ENCODE measurements around the gene AFF2.

The AFF2 gene

GRCh38 chrX:148582353-148582752 lies 81.9 kb downstream of the AFF2 start:
- Histone ChIP-seq H3K4me1 (ENCODE audit: insufficient read depth, insufficient read length) (no peaks in the 10 kb centered on the region), H3K9ac (ENCODE audit: insufficient read length, low read depth) (no peak overlapping the region), H3K27me3 (ENCODE audit: insufficient read depth, insufficient read length) (no peaks in the 10 kb centered on the region), H3K4me3 (ENCODE audit: insufficient read length, low read depth) (no peak overlapping the region), H3K36me3 (ENCODE audit: insufficient read depth, insufficient read length, low read length) (no peaks in the 10 kb centered on the region), H3K9me3 (ENCODE audit: insufficient read depth, low read length) (no peaks in the 10 kb centered on the region)
- TF ChIP-seq ZNF274 (IDR thresholded peaks at IDR 0.05; ENCODE audit: low read depth, low read length) = no peak
- no peak for TF ChIP-seq YY1 (IDR thresholded peaks at IDR 0.05; ENCODE audit: insufficient read depth, insufficient read length)
- TF ChIP-seq SUZ12 (IDR thresholded peaks at IDR 0.05; ENCODE audit: extremely low read depth, insufficient read depth, insufficient read length) = no peak
- DNase-seq (ENCODE audit: low read depth, low spot score) = no peak

GRCh38 chrX:148588649-148589310 lies 88.4 kb downstream of the AFF2 start:
- no peak for DNase-seq (ENCODE audit: low read depth, low spot score)
- Histone ChIP-seq H3K36me3 (ENCODE audit: insufficient read depth, insufficient read length, low read length) (no peaks in the 10 kb centered on the region), H3K9me3 (ENCODE audit: insufficient read depth, low read length) (no peaks in the 10 kb centered on the region), H3K4me3 (ENCODE audit: insufficient read length, low read depth) (no peak overlapping the region), H3K4me1 (ENCODE audit: insufficient read depth, insufficient read length) (no peaks in the 10 kb centered on the region), H3K27me3 (ENCODE audit: insufficient read depth, insufficient read length) (no peaks in the 10 kb centered on the region), H3K9ac (ENCODE audit: insufficient read length, low read depth) (no peak overlapping the region)
- TF ChIP-seq SUZ12 (IDR thresholded peaks at IDR 0.05; ENCODE audit: extremely low read depth, insufficient read depth, insufficient read length) (no peak), ZNF274 (IDR thresholded peaks at IDR 0.05; ENCODE audit: low read depth, low read length) (no peak), YY1 (IDR thresholded peaks at IDR 0.05; ENCODE audit: insufficient read depth, insufficient read length) (no peak)

GRCh38 chrX:148592595-148592994 lies 92.2 kb downstream of the AFF2 start:
- no peaks in the 10 kb centered on the region for H3K36me3 ChIP-seq (ENCODE audit: insufficient read depth, insufficient read length, low read length)
- H3K4me3 ChIP-seq (ENCODE audit: insufficient read length, low read depth) = no peak overlapping the region
- no peak for DNase-seq (ENCODE audit: low read depth, low spot score)
- no peaks in the 10 kb centered on the region for H3K9me3 ChIP-seq (ENCODE audit: insufficient read depth, low read length)
- H3K27me3 ChIP-seq (ENCODE audit: insufficient read depth, insufficient read length) = no peaks in the 10 kb centered on the region
- no peaks in the 10 kb centered on the region for H3K4me1 ChIP-seq (ENCODE audit: insufficient read depth, insufficient read length)
- no peak for TF ChIP-seq SUZ12 (IDR thresholded peaks at IDR 0.05; ENCODE audit: extremely low read depth, insufficient read depth, insufficient read length)
- TF ChIP-seq YY1 (IDR thresholded peaks at IDR 0.05; ENCODE audit: insufficient read depth, insufficient read length) = no peak
- TF ChIP-seq ZNF274 (IDR thresholded peaks at IDR 0.05; ENCODE audit: low read depth, low read length) = no peak
- no peak overlapping the region for H3K9ac ChIP-seq (ENCODE audit: insufficient read length, low read depth)

GRCh38 chrX:148593146-148593545 lies 92.7 kb downstream of the AFF2 start:
- Histone ChIP-seq H3K4me3 (ENCODE audit: insufficient read length, low read depth) (no peak overlapping the region), H3K9me3 (ENCODE audit: insufficient read depth, low read length) (no peaks in the 10 kb centered on the region), H3K9ac (ENCODE audit: insufficient read length, low read depth) (no peak overlapping the region), H3K27me3 (ENCODE audit: insufficient read depth, insufficient read length) (no peaks in the 10 kb centered on the region), H3K4me1 (ENCODE audit: insufficient read depth, insufficient read length) (no peaks in the 10 kb centered on the region), H3K36me3 (ENCODE audit: insufficient read depth, insufficient read length, low read length) (no peaks in the 10 kb centered on the region)
- no peak for TF ChIP-seq SUZ12 (IDR thresholded peaks at IDR 0.05; ENCODE audit: extremely low read depth, insufficient read depth, insufficient read length)
- no peak for TF ChIP-seq YY1 (IDR thresholded peaks at IDR 0.05; ENCODE audit: insufficient read depth, insufficient read length)
- TF ChIP-seq ZNF274 (IDR thresholded peaks at IDR 0.05; ENCODE audit: low read depth, low read length) = no peak
- no peak for DNase-seq (ENCODE audit: low read depth, low spot score)

GRCh38 chrX:148593987-148594386 lies 93.6 kb downstream of the AFF2 start:
- Histone ChIP-seq H3K4me3 (ENCODE audit: insufficient read length, low read depth) (no peak overlapping the region), H3K4me1 (ENCODE audit: insufficient read depth, insufficient read length) (no peaks in the 10 kb centered on the region), H3K27me3 (ENCODE audit: insufficient read depth, insufficient read length) (no peaks in the 10 kb centered on the region), H3K9ac (ENCODE audit: insufficient read length, low read depth) (no peak overlapping the region), H3K9me3 (ENCODE audit: insufficient read depth, low read length) (no peaks in the 10 kb centered on the region), H3K36me3 (ENCODE audit: insufficient read depth, insufficient read length, low read length) (no peaks in the 10 kb centered on the region)
- DNase-seq (ENCODE audit: low read depth, low spot score) = no peak
- TF ChIP-seq YY1 (IDR thresholded peaks at IDR 0.05; ENCODE audit: insufficient read depth, insufficient read length) = no peak
- TF ChIP-seq SUZ12 (IDR thresholded peaks at IDR 0.05; ENCODE audit: extremely low read depth, insufficient read depth, insufficient read length) = no peak
- TF ChIP-seq ZNF274 (IDR thresholded peaks at IDR 0.05; ENCODE audit: low read depth, low read length) = no peak

GRCh38 chrX:148599404-148599803 lies 99.0 kb downstream of the AFF2 start:
- Histone ChIP-seq H3K9ac (ENCODE audit: insufficient read length, low read depth) (no peak overlapping the region), H3K4me3 (ENCODE audit: insufficient read length, low read depth) (no peak overlapping the region), H3K36me3 (ENCODE audit: insufficient read depth, insufficient read length, low read length) (no peaks in the 10 kb centered on the region), H3K4me1 (ENCODE audit: insufficient read depth, insufficient read length) (no peaks in the 10 kb centered on the region), H3K27me3 (ENCODE audit: insufficient read depth, insufficient read length) (no peaks in the 10 kb centered on the region), H3K9me3 (ENCODE audit: insufficient read depth, low read length) (no peaks in the 10 kb centered on the region)
- no peak for DNase-seq (ENCODE audit: low read depth, low spot score)
- TF ChIP-seq YY1 (IDR thresholded peaks at IDR 0.05; ENCODE audit: insufficient read depth, insufficient read length) (no peak), ZNF274 (IDR thresholded peaks at IDR 0.05; ENCODE audit: low read depth, low read length) (no peak), SUZ12 (IDR thresholded peaks at IDR 0.05; ENCODE audit: extremely low read depth, insufficient read depth, insufficient read length) (no peak)

GRCh38 chrX:148600131-148600530 lies 99.7 kb downstream of the AFF2 start:
- no peak for DNase-seq (ENCODE audit: low read depth, low spot score)
- TF ChIP-seq YY1 (IDR thresholded peaks at IDR 0.05; ENCODE audit: insufficient read depth, insufficient read length) (no peak), ZNF274 (IDR thresholded peaks at IDR 0.05; ENCODE audit: low read depth, low read length) (no peak), SUZ12 (IDR thresholded peaks at IDR 0.05; ENCODE audit: extremely low read depth, insufficient read depth, insufficient read length) (no peak)
- H3K9ac ChIP-seq (ENCODE audit: insufficient read length, low read depth) = no peak overlapping the region
- H3K27me3 ChIP-seq (ENCODE audit: insufficient read depth, insufficient read length) = no peaks in the 10 kb centered on the region
- H3K4me3 ChIP-seq (ENCODE audit: insufficient read length, low read depth) = no peak overlapping the region
- no peaks in the 10 kb centered on the region for H3K36me3 ChIP-seq (ENCODE audit: insufficient read depth, insufficient read length, low read length)
- no peaks in the 10 kb centered on the region for H3K4me1 ChIP-seq (ENCODE audit: insufficient read depth, insufficient read length)
- H3K9me3 ChIP-seq (ENCODE audit: insufficient read depth, low read length) = no peaks in the 10 kb centered on the region

All from NT2/D1 (cell line).